T-helper 1 cell treated with Interleukin-12 subunit alpha and Interleukin-12 subunit beta and Interleukin-4 antibody, amounts not matched to agents 30 μg/mL and 1 μg/mL, for 36 hours (primary cell): Measurements from ENCODE around the gene DUOX2.
"Not testable (repeated sequence)": the region's sequence is repeated elsewhere in the genome, so short reads cannot be mapped to it uniquely, and the experiment has no call there.

Experiments
- H3K27ac Mint-ChIP-seq: one replicate; pipeline ENCODE4 v1.8.0; 2021; ENCODE audit warnings: mild to moderate bottlenecking, mixed read lengths
- H3K27me3 Mint-ChIP-seq: one replicate; pipeline ENCODE4 v1.8.0; 2021; ENCODE audit warnings: low read depth, mixed read lengths
- H3K36me3 Mint-ChIP-seq: one replicate; pipeline ENCODE4 v1.8.0; 2021; ENCODE audit warnings: low read depth, mixed read lengths
- H3K4me1 Mint-ChIP-seq: one replicate; pipeline ENCODE4 v1.8.0; 2021; ENCODE audit warnings: low read depth, mixed read lengths
- H3K4me3 Mint-ChIP-seq: one replicate; pipeline ENCODE4 v1.8.0; 2021; ENCODE audit warnings: mild to moderate bottlenecking, moderate library complexity, mixed read lengths
- H3K9me3 Mint-ChIP-seq: one replicate; pipeline ENCODE4 v1.8.0; 2021; ENCODE audit warnings: mixed read lengths

Gene DUOX2

GRCh38 chr15:45105586-45105985, 8.4 kb downstream of the DUOX2 start:
- Mint-ChIP-seq H3K36me3 (no peaks in the 10 kb centered on the region), H3K27ac (no peak overlapping the region), H3K27me3 (peaks cover 24% of the 10 kb centered on the region), H3K4me1 (peaks cover 1% of the 10 kb centered on the region), H3K4me3 (no peak overlapping the region), H3K9me3 (no peaks in the 10 kb centered on the region)

GRCh38 chr15:45104170-45104569, 9.8 kb downstream of the DUOX2 start:
- H3K4me1 Mint-ChIP-seq, H3K4me3 Mint-ChIP-seq, H3K27ac Mint-ChIP-seq, H3K9me3 Mint-ChIP-seq, H3K36me3 Mint-ChIP-seq: not testable (repeated sequence)
- peaks cover 10% of the 10 kb centered on the region for H3K27me3 Mint-ChIP-seq

- Mint-ChIP-seq H3K36me3 (no peaks in the 10 kb centered on the region), H3K4me3 (no peak overlapping the region), H3K27me3 (peaks cover 4% of the 10 kb centered on the region), H3K4me1 (no peaks in the 10 kb centered on the region), H3K27ac (no peak overlapping the region), H3K9me3 (no peaks in the 10 kb centered on the region)
These were observed 11.7 kb downstream of the DUOX2 start for GRCh38 chr15:45102226-45102625.

GRCh38 chr15:45101749-45102148, 12.2 kb downstream of the DUOX2 start:
- peaks cover 4% of the 10 kb centered on the region for H3K27me3 Mint-ChIP-seq
- no peaks in the 10 kb centered on the region for H3K9me3 Mint-ChIP-seq
- no peak overlapping the region for H3K27ac Mint-ChIP-seq
- H3K4me1 Mint-ChIP-seq, result no peaks in the 10 kb centered on the region
- no peaks in the 10 kb centered on the region for H3K36me3 Mint-ChIP-seq
- H3K4me3 Mint-ChIP-seq, result no peak overlapping the region

- Mint-ChIP-seq H3K27me3 (peaks cover 4% of the 10 kb centered on the region), H3K9me3 (no peaks in the 10 kb centered on the region), H3K36me3 (no peaks in the 10 kb centered on the region), H3K4me1 (no peaks in the 10 kb centered on the region), H3K4me3 (no peak overlapping the region), H3K27ac (no peak overlapping the region)
These were observed 12.9 kb downstream of the DUOX2 start for GRCh38 chr15:45100884-45101625.

- H3K4me1 Mint-ChIP-seq, result no peaks in the 10 kb centered on the region
- peaks cover 4% of the 10 kb centered on the region for H3K27me3 Mint-ChIP-seq
- H3K27ac Mint-ChIP-seq, result no peak overlapping the region
These were observed 14.3 kb downstream of the DUOX2 start for GRCh38 chr15:45099549-45100165.

GRCh38 chr15:45097466-45097865, 16.5 kb downstream of the DUOX2 start:
- no peak overlapping the region for H3K27ac Mint-ChIP-seq
- H3K36me3 Mint-ChIP-seq, result no peaks in the 10 kb centered on the region
- no peak overlapping the region for H3K4me3 Mint-ChIP-seq
- peaks cover 6% of the 10 kb centered on the region for H3K27me3 Mint-ChIP-seq
- no peaks in the 10 kb centered on the region for H3K4me1 Mint-ChIP-seq
- H3K9me3 Mint-ChIP-seq, result no peaks in the 10 kb centered on the region

More at GRCh38 chr15:45099549-45100165, 14.3 kb downstream of the DUOX2 start:
- Mint-ChIP-seq H3K4me3 (no peak overlapping the region), H3K9me3 (no peaks in the 10 kb centered on the region), H3K36me3 (no peaks in the 10 kb centered on the region)

GRCh38 chr15:45095661-45096060, 18.3 kb downstream of the DUOX2 start:
- H3K27ac Mint-ChIP-seq, result no peak overlapping the region
- H3K27me3 Mint-ChIP-seq, result peaks cover 17% of the 10 kb centered on the region
- H3K9me3 Mint-ChIP-seq, result no peaks in the 10 kb centered on the region
- no peak overlapping the region for H3K4me3 Mint-ChIP-seq
- H3K36me3 Mint-ChIP-seq, result no peaks in the 10 kb centered on the region
- no peaks in the 10 kb centered on the region for H3K4me1 Mint-ChIP-seq

- no peaks in the 10 kb centered on the region for H3K4me1 Mint-ChIP-seq
- H3K36me3 Mint-ChIP-seq, result no peaks in the 10 kb centered on the region
These were observed 19.6 kb downstream of the DUOX2 start for GRCh38 chr15:45094358-45094730.

GRCh38 chr15:45093622-45094357, 20.2 kb downstream of the DUOX2 start:
- Mint-ChIP-seq H3K27me3 (peaks cover 24% of the 10 kb centered on the region), H3K36me3 (no peaks in the 10 kb centered on the region), H3K27ac (no peak overlapping the region), H3K4me3 (no peak overlapping the region), H3K4me1 (no peaks in the 10 kb centered on the region), H3K9me3 (no peaks in the 10 kb centered on the region)

More at GRCh38 chr15:45094358-45094730, 19.6 kb downstream of the DUOX2 start:
- Mint-ChIP-seq H3K27ac (no peak overlapping the region), H3K4me3 (no peak overlapping the region), H3K27me3 (peaks cover 24% of the 10 kb centered on the region), H3K9me3 (no peaks in the 10 kb centered on the region)

GRCh38 chr15:45093013-45093412, 21.0 kb downstream of the DUOX2 start:
- H3K27me3 Mint-ChIP-seq, result peaks cover 24% of the 10 kb centered on the region
- no peak overlapping the region for H3K27ac Mint-ChIP-seq
- H3K36me3 Mint-ChIP-seq, result no peaks in the 10 kb centered on the region
- no peaks in the 10 kb centered on the region for H3K9me3 Mint-ChIP-seq
- H3K4me1 Mint-ChIP-seq, result no peaks in the 10 kb centered on the region
- H3K4me3 Mint-ChIP-seq, result no peak overlapping the region

GRCh38 chr15:45091576-45091975, 22.4 kb downstream of the DUOX2 start:
- Mint-ChIP-seq H3K27ac (no peak overlapping the region), H3K4me1 (no peaks in the 10 kb centered on the region), H3K36me3 (no peaks in the 10 kb centered on the region), H3K27me3 (peaks cover 31% of the 10 kb centered on the region), H3K4me3 (no peak overlapping the region), H3K9me3 (no peaks in the 10 kb centered on the region)

GRCh38 chr15:45091161-45091560, 22.8 kb downstream of the DUOX2 start:
- Mint-ChIP-seq H3K4me3 (no peak overlapping the region), H3K4me1 (no peaks in the 10 kb centered on the region), H3K27me3 (peaks cover 31% of the 10 kb centered on the region), H3K9me3 (no peaks in the 10 kb centered on the region), H3K36me3 (no peaks in the 10 kb centered on the region), H3K27ac (no peak overlapping the region)

- H3K27ac Mint-ChIP-seq, result no peak overlapping the region
These were observed 24.1 kb downstream of the DUOX2 start for GRCh38 chr15:45089712-45090373.

More at GRCh38 chr15:45089712-45090373, 24.1 kb downstream of the DUOX2 start:
- H3K9me3 Mint-ChIP-seq, result no peaks in the 10 kb centered on the region
- H3K36me3 Mint-ChIP-seq, result no peaks in the 10 kb centered on the region
- peaks cover 37% of the 10 kb centered on the region for H3K27me3 Mint-ChIP-seq
- no peaks in the 10 kb centered on the region for H3K4me1 Mint-ChIP-seq
- H3K4me3 Mint-ChIP-seq, result no peak overlapping the region
